HG02763 (cell line): ENCODE data around the gene DEF6.

Source experiments
- ATAC-seq: cut with Tn5 transposase; IDR thresholded peaks from one replicate; pipeline ENCODE4 v1.9.1; 2021; ENCODE audit warnings: mild to moderate bottlenecking, moderate library complexity; ENCODE audit not compliant: unreplicated experiment

DEF6 gene

GRCh38 chr6:35297601-35298481 lies at the start of gene DEF6:
Gene DEF6 (plus strand): TSS chr6:35297818. CDS start chr6:35297857, 39 bp downstream.
- peak; percentile 63 for ATAC-seq

- no peak for ATAC-seq
Observed at GRCh38 chr6:35248300-35248699, 49.3 kb upstream of the DEF6 start.

- no peak for ATAC-seq
Observed at GRCh38 chr6:35248965-35249364, 48.7 kb upstream of the DEF6 start.

- no peak for ATAC-seq
Observed at GRCh38 chr6:35251949-35252348, 45.7 kb upstream of the DEF6 start.

- no peak for ATAC-seq
Observed at GRCh38 chr6:35253249-35253648, 44.4 kb upstream of the DEF6 start.

GRCh38 chr6:35258336-35258735 lies 39.3 kb upstream of the DEF6 start:
- no peak for ATAC-seq

GRCh38 chr6:35258858-35259193 lies 38.8 kb upstream of the DEF6 start:
- ATAC-seq = no peak

GRCh38 chr6:35259194-35259947 lies 38.2 kb upstream of the DEF6 start, which contains the start of gene ZNF76:
Gene ZNF76 (plus strand): TSS chr6:35259735. CDS start chr6:35281152, 21,417 bp downstream.
- peak; percentile 85 for ATAC-seq

GRCh38 chr6:35259948-35260590 lies 37.5 kb upstream of the DEF6 start:
- peak; percentile 27 for ATAC-seq

GRCh38 chr6:35260591-35261570 lies 36.7 kb upstream of the DEF6 start:
- ATAC-seq = no peak

GRCh38 chr6:35262596-35262995 lies 35.0 kb upstream of the DEF6 start:
- ATAC-seq = no peak

GRCh38 chr6:35264550-35265274 lies 32.9 kb upstream of the DEF6 start:
- no peak for ATAC-seq

GRCh38 chr6:35265523-35265922 lies 32.1 kb upstream of the DEF6 start:
- ATAC-seq = no peak

- ATAC-seq = no peak
Observed at GRCh38 chr6:35267446-35267845, 30.2 kb upstream of the DEF6 start.

- no peak for ATAC-seq
Observed at GRCh38 chr6:35267897-35268296, 29.7 kb upstream of the DEF6 start.

GRCh38 chr6:35272005-35272404 lies 25.6 kb upstream of the DEF6 start:
- ATAC-seq = no peak

- no peak for ATAC-seq
Observed at GRCh38 chr6:35273822-35274559, 23.6 kb upstream of the DEF6 start.

- ATAC-seq = no peak
Observed at GRCh38 chr6:35275744-35276260, 21.8 kb upstream of the DEF6 start.

- ATAC-seq = no peak
Observed at GRCh38 chr6:35278708-35279107, 18.9 kb upstream of the DEF6 start.
